ENCODE results near the gene MGLL. TPM values are rescaled to one million over a fixed set of nuclear protein-coding genes. Genes with fewer than 3 reads are reported as not detected.

MGLL gene
- total RNA-seq, 1 donor from 2014 or later: 132 TPM

GRCh38 chr3:127711896-127712295, 110.4 kb downstream of the MGLL start:
- DNase-seq: no peak
- Histone ChIP-seq H3K4me3 (no peak overlapping the region), H3K27ac (no peak overlapping the region), H3K4me1 (peaks cover 58% of the 10 kb centered on the region), H3K27me3 (ENCODE audit: low read depth) (no peaks in the 10 kb centered on the region), H3K9me3 (no peaks in the 10 kb centered on the region), H3K36me3 (peaks cover 12% of the 10 kb centered on the region)
- intact Hi-C loops (cut with DNase I): no loop called here
- TF ChIP-seq CTCF (IDR thresholded peaks at IDR 0.05): no peak
- ATAC-seq: no peak

- H3K4me3 ChIP-seq: no peak overlapping the region
- intact Hi-C loops (cut with DNase I): no loop called here
- DNase-seq (no peak), ATAC-seq (no peak)
- peaks cover 12% of the 10 kb centered on the region for H3K36me3 ChIP-seq
- no peaks in the 10 kb centered on the region for H3K27me3 ChIP-seq (ENCODE audit: low read depth)
- H3K9me3 ChIP-seq: no peaks in the 10 kb centered on the region
- no peak for TF ChIP-seq CTCF (IDR thresholded peaks at IDR 0.05)
- H3K4me1 ChIP-seq: peaks cover 57% of the 10 kb centered on the region
- no peak overlapping the region for H3K27ac ChIP-seq
Measured at GRCh38 chr3:127711021-127711695, 111.2 kb downstream of the MGLL start.

- Histone ChIP-seq H3K27me3 (ENCODE audit: low read depth) (no peaks in the 10 kb centered on the region), H3K27ac (peak overlapping the region; percentile 6), H3K4me1 (peaks cover 49% of the 10 kb centered on the region), H3K4me3 (no peak overlapping the region), H3K9me3 (no peaks in the 10 kb centered on the region), H3K36me3 (peaks cover 13% of the 10 kb centered on the region)
- intact Hi-C loops (cut with DNase I): no loop called here
- DNase-seq (no peak), ATAC-seq (peak in 1 of 2 donors; percentile 9)
- no peak for TF ChIP-seq CTCF (IDR thresholded peaks at IDR 0.05)
Measured at GRCh38 chr3:127710155-127710941, 112.0 kb downstream of the MGLL start.

GRCh38 chr3:127709320-127710060, 112.8 kb downstream of the MGLL start:
- H3K27ac ChIP-seq: peak overlapping the region; percentile 6
- no peak for DNase-seq

More at GRCh38 chr3:127709320-127710060, 112.8 kb downstream of the MGLL start:
- Histone ChIP-seq H3K4me1 (peaks cover 43% of the 10 kb centered on the region), H3K27me3 (ENCODE audit: low read depth) (no peaks in the 10 kb centered on the region), H3K4me3 (no peak overlapping the region), H3K9me3 (no peaks in the 10 kb centered on the region), H3K36me3 (peaks cover 17% of the 10 kb centered on the region)
- no peak for TF ChIP-seq CTCF (IDR thresholded peaks at IDR 0.05)
- no peak for ATAC-seq
- intact Hi-C loops (cut with DNase I): no loop called here
